HG02852 (cell line): ENCODE results near the gene GRHPR.
"Not testable (repeated sequence)": the region's sequence is repeated elsewhere in the genome, so short reads cannot be mapped to it uniquely, and the experiment has no call there.

Experiments
- ATAC-seq: cut with Tn5 transposase; IDR thresholded peaks from one replicate; pipeline ENCODE4 v1.9.1; 2021; ENCODE audit warnings: mild to moderate bottlenecking, moderate library complexity; ENCODE audit not compliant: unreplicated experiment

Gene GRHPR

GRCh38 chr9:37420271-37421215, 2.0 kb upstream of the GRHPR start:
- ATAC-seq, result no peak

GRCh38 chr9:37421914-37422288, 595 bp upstream of the GRHPR start:
- ATAC-seq, result no peak

DNA sequence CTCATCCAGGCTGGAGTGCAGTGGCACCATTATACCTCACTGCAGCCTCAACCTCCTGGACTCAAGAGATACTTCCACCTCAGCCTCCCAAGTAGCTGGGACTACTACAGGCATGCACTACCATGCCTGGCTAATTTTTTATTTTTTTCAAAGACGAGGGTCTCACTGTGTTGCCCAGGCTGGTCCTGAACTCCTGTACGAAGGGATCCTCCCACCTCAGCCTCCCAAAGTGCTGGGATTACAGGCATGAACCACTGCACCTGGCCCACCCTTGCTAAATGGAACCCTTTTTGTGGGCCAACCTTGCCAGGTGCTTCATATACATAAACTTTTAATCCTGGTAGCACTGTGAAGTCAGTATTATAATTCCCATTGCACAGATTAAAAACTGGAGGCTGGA, 1.0 kb downstream of the GRHPR start:
- ATAC-seq, result no peak

DNA sequence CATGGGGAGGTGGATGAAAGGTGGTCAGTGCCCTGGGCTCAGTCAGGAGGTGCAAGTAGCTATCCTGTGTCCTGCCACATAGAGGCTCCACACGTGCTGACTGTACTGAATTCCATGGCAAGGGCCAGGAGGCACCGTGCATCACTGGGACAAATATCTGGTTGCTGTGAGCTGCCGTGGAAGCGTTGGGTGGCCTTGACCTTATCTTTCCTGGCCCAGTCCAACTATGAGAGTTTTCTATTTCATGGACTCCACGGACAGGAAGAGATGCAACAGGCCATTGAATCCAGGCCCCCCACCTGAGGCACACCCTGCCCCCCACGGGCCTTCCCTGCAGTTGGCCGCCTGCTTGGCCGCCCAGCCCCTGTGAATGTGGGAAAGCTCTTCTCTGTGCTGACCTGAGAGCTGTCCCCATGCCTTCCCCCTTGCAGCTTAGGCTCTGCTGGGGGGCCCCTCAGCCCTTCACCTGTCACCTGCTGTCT, 1.7 kb downstream of the GRHPR start:
- no peak for ATAC-seq

- no peak for ATAC-seq
Measured at GRCh38 chr9:37424686-37425297, 2.3 kb downstream of the GRHPR start.

GRCh38 chr9:37425298-37425752, 2.8 kb downstream of the GRHPR start:
- no peak for ATAC-seq

GRCh38 chr9:37426431-37426830, 3.9 kb downstream of the GRHPR start:
- ATAC-seq, result not testable (repeated sequence)

DNA sequence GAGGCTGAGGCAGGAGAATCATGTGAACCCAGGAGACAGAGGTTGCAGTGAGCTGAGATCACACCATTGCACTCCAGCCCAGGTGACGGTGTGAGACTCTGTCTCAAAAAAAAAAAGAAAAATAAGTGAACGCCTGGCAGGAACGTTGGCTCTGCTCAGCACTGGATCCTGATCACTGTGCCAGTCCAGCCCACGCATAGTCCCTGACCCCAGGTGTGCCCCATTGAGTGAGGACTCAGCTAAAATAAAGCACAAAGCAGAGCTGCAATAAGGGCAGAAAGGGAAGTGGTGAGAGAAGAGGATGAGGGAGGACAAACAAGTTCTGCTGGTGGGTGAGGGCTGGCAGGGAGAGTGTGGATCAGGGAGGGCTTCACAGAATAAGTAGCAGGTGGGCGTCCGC, 4.3 kb downstream of the GRHPR start:
- ATAC-seq, result no peak

DNA sequence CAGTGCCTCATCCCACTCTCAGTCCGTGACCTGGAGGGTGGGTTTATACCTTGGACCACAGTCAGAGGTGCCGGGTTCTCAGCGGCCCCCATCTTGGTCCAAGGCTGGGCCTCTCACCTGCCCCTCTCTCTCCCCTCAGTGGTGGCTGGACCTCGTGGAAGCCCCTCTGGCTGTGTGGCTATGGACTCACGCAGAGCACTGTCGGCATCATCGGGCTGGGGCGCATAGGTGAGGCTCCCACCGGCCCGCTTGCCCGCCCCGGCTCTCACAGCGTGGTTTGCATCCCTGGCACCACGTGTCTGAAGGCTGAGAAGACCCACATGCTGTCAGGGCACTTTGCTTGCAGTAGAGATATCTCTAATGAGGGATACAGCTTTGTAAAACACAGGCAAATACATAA, 5.8 kb downstream of the GRHPR start:
- no peak for ATAC-seq

DNA sequence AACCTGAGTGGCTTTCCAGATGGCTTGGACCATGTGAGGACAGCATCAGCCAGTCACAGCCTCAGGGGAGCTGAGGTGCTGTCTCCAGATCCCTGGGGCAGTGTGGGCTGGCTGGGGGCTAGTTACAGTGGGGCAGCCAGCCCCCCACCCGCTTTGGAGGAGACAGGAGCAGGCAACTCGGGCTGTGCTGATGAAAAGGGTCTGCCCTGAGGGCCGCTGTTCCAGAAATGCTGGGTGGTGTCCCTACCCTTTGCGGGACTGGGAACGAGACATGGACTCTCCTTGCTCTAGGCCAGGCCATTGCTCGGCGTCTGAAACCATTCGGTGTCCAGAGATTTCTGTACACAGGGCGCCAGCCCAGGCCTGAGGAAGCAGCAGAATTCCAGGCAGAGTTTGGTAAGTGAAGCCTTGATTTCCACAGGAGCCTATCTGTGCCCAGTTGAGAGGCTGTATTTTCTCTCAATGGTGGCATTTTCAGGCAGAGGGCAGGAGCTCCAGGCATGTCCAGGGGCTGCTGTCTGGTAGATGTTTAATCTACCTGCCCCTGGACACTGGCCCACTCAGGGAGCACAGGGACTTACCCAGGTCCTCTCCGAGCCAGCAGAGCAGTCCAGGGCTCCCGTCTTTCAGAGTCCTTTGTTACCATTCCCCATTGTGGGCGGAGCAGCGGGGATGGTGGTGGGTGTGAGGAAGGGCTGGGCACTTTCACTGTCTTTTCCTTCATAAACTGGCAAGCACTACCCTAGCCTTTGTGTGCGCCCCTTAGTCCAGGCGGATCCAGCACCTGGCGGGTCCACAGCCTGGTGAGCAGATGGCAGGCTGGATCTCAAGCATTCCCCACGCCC, 7.2 kb downstream of the GRHPR start:
- no peak for ATAC-seq

- ATAC-seq, result no peak
Measured at GRCh38 chr9:37430841-37431597, 8.5 kb downstream of the GRHPR start.

- ATAC-seq, result no peak
Measured at GRCh38 chr9:37432020-37432419, 9.5 kb downstream of the GRHPR start.

- no peak for ATAC-seq
Measured at GRCh38 chr9:37433867-37434371, 11.4 kb downstream of the GRHPR start.

DNA sequence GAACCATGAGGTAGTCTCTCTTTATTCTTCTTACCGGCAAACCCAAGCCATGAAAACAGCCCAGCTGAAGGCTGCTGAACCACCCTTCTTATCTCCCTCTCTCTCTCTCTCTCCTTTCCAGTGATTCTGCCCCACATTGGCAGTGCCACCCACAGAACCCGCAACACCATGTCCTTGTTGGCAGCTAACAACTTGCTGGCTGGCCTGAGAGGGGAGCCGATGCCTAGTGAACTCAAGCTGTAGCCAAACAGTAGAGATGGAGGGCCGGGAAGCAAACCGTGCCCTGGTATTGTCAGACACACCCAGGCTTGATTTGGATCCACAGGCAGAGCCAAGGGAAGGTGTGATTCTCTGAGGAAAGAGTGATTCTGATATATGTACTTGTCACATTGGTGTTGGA, 14.0 kb downstream of the GRHPR start:
- no peak for ATAC-seq

- ATAC-seq, result no peak
Measured at GRCh38 chr9:37437010-37437409, 14.5 kb downstream of the GRHPR start.

DNA sequence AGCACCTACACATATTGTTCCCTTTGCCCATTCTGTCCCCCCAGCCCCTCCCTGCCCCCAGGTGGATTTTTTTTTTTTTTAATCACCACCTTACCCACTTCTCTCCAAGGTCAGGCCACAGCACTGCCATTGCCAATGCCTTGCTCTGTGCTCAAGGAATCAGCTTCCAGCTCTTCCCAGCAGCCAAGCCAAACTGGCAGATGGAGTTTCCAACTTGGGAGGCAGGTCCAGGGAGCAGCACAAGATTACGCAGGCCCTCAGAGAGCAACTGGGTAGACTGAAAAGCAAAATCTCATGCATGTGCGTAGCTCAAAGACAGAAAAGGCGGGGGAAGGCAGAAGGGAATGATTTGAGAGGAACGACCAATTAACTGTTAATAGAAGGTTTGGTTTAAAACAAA, 15.1 kb downstream of the GRHPR start:
- no peak for ATAC-seq

- ATAC-seq, result no peak
Measured at GRCh38 chr9:37438359-37438758, 15.9 kb downstream of the GRHPR start.

DNA sequence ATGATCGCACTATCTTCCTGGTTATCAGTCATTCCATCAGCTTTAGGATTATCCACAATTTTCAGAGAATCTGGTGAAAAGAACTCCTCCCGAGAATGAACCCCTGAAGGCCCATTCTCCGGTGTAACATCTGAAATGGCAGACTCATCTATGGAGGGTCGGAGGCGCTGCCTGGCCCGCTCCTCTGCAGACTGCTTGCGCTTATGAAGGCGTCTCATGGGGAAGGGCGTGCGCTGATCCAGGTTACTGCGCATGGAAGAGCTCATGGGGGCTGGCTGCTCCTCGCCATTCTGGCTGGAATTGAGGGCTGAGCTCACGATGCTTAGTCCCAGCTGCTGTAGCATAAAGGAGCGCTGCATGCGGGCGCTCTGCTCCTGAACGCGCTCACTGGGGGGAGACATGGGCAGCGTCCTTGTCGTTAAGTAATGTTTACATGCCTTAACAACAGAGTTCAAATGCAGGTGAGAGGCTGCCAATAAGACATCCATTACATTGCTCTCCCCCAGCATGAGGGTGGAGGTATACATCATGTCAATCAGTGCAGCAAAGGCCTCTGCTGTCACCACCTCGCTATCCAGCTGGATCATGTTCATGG, 19.4 kb downstream of the GRHPR start:
- ATAC-seq, result no peak

- no peak for ATAC-seq
Measured at GRCh38 chr9:37442556-37442955, 20.1 kb downstream of the GRHPR start.

DNA sequence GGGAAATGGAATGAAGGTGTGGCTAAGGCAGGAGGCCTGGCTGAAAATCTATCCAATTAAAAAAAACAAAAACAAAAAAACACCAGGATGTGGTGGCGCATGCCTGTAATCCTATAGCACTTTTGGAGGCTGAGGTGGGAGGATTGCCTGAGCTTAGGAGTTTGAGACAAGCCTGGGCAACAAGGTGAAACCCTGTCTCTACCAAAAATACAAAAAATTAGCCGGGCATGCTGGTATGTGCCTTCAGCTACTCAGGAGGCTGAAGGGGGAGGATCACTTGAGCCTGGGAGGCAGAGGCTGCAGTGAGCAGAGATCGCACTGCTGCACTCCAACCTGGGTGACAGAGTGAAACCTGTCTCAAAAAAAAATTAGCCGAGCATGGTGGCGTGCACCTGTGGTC, 21.1 kb downstream of the GRHPR start:
- no peak for ATAC-seq
